DND-41 (cell line): ENCODE measurements around the gene ARHGEF38.

Source experiments
- ATAC-seq: fragments of 200-7000 bp; cut with Tn5 transposase; 3 replicates; pipeline ENCODE4 v1.9.1; 2021; ENCODE audit warnings: low read depth; ENCODE audit not compliant: insufficient read depth
- DNase-seq: peaks from one replicate; pipeline ENCODE4 v3.0.0-alpha.2; 2020
- H2AFZ ChIP-seq: 2 replicates; pipeline ENCODE4 v1.6.0; 2012; ENCODE audit warnings: low read depth, low read length
- H3K27ac ChIP-seq: 2 replicates; pipeline ENCODE4 v1.5.1; 2012; ENCODE audit warnings: low read length, inconsistent platforms
- H3K27me3 ChIP-seq: fragments of 200-600 bp; sonication (generic); 2 replicates; pipeline ENCODE4 v1.6.0; 2012; ENCODE audit warnings: low read length, mild to moderate bottlenecking, inconsistent platforms; ENCODE audit not compliant: insufficient read depth, poor library complexity
- H3K36me3 ChIP-seq: 2 replicates; pipeline ENCODE4 v1.5.1; 2012; ENCODE audit warnings: low read length, inconsistent platforms; ENCODE audit not compliant: insufficient read depth
- H3K4me1 ChIP-seq: 2 replicates; pipeline ENCODE4 v1.5.1; 2012; ENCODE audit warnings: mild to moderate bottlenecking, low read length; ENCODE audit not compliant: insufficient read depth
- H3K4me2 ChIP-seq: 2 replicates; pipeline ENCODE4 v1.6.0; 2012; ENCODE audit warnings: mild to moderate bottlenecking, moderate library complexity, low read length, inconsistent platforms; ENCODE audit not compliant: insufficient read depth
- H3K4me3 ChIP-seq, 2 experiments: fragments of 200-600 bp in 1 of 2; shearing (Covaris generic) in 1 of 2; 2 replicates each; pipeline ENCODE4 v1.5.1; 2012 to 2016; ENCODE audit warnings: inconsistent platforms in 2 of 2, low read length in 2 of 2, mild to moderate bottlenecking in 2 of 2, low read depth in 1 of 2, moderate library complexity in 1 of 2
- H3K79me2 ChIP-seq: 2 replicates; pipeline ENCODE4 v1.6.0; 2012; ENCODE audit warnings: low read length, inconsistent platforms; ENCODE audit not compliant: insufficient read depth
- H3K9ac ChIP-seq: 2 replicates; pipeline ENCODE4 v1.6.0; 2012; ENCODE audit warnings: low read depth, mild to moderate bottlenecking, inconsistent platforms, low read length, moderate library complexity
- H3K9me3 ChIP-seq: 2 replicates; pipeline ENCODE4 v1.5.1; 2012; ENCODE audit warnings: low read length, moderate library complexity, mild to moderate bottlenecking, inconsistent platforms; ENCODE audit not compliant: insufficient read depth, severe bottlenecking
- H4K20me1 ChIP-seq: 2 replicates; pipeline ENCODE4 v1.6.0; 2012; ENCODE audit warnings: low read length; ENCODE audit not compliant: insufficient read depth
- EZH2 ChIP-seq: IDR thresholded peaks from 3 replicates; pipeline ENCODE4 v1.6.1; 2012; ENCODE audit warnings: borderline replicate concordance, low read depth, mild to moderate bottlenecking, moderate library complexity, low read length, inconsistent platforms; ENCODE audit not compliant: severe bottlenecking
- TF ChIP-seq, protein P1 (sequence below): IDR thresholded peaks from 2 replicates; pipeline ENCODE4 v1.5.1; 2012; ENCODE audit warnings: borderline replicate concordance, low read length, moderate library complexity, mild to moderate bottlenecking; ENCODE audit not compliant: poor library complexity, severe bottlenecking; ENCODE audit errors: extremely low read depth

Gene ARHGEF38

DNA sequence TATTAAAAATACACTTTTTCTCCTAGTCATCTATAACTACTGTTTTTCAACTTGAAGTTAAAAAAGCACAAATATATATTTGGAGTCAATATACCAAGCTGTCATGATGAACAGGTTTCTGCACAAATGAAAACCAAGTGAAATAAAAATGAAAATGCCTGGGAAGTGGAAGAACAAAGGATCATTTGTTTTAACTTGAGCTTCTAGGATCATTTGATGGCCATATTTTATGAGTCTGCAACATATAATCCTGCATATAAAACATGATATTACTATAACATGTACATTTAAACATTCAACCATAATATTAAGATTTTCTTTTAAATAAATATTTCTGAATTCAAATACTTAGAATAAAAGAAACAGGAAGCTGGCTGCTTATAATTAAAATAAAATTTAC is 8.5 kb upstream of the ARHGEF38 start:
- no peak for ATAC-seq
- Histone ChIP-seq H3K27ac (no peak overlapping the region), H3K27me3 (no peaks in the 10 kb centered on the region), H3K36me3 (no peaks in the 10 kb centered on the region), H3K79me2 (no peaks in the 10 kb centered on the region), H3K4me2 (no peak overlapping the region), H3K9me3 (no peaks in the 10 kb centered on the region), H3K9ac (no peak overlapping the region), H4K20me1 (no peaks in the 10 kb centered on the region), H2AFZ (no peak overlapping the region), H3K4me3 (no peak overlapping the region), H3K4me1 (no peaks in the 10 kb centered on the region)
- DNase-seq = no peak
- no peak for TF ChIP-seq EZH2
- TF ChIP-seq, protein P1, sequence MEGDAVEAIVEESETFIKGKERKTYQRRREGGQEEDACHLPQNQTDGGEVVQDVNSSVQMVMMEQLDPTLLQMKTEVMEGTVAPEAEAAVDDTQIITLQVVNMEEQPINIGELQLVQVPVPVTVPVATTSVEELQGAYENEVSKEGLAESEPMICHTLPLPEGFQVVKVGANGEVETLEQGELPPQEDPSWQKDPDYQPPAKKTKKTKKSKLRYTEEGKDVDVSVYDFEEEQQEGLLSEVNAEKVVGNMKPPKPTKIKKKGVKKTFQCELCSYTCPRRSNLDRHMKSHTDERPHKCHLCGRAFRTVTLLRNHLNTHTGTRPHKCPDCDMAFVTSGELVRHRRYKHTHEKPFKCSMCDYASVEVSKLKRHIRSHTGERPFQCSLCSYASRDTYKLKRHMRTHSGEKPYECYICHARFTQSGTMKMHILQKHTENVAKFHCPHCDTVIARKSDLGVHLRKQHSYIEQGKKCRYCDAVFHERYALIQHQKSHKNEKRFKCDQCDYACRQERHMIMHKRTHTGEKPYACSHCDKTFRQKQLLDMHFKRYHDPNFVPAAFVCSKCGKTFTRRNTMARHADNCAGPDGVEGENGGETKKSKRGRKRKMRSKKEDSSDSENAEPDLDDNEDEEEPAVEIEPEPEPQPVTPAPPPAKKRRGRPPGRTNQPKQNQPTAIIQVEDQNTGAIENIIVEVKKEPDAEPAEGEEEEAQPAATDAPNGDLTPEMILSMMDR = no peak

DNA sequence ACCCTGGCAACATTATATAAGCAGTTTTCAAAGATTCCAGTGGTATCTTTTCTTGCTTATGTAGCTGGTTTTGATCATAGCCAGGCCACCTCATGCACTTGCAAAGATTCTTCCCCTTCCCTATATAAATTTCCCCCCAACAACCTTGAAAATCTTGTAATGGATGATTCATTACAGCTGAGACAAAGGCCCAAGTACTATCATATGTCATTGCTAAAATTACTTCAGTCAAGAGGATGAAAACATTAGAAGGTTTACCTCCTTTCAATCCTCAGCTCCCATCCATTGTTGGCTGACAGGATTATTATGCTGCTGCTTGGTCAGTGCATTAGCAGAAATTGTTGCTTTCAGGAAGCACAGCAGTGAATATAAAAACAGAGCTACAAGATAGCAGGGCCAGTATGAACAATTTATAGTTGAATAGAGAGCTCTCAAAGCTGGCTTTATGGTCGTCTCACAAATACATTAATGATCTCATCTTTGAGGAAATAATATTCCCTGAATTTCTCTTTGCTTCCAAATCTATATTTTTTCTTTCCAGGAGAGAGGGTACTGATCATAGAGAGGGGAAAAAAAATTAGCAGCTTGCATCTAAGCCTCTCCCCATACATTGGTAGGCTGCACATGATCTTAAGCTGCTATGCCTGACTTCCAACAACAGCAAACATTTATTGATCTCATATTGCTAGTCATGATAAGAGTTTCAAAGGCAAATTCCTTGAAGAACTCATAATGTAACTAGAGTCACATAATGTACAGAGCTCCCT is 7.7 kb upstream of the ARHGEF38 start:
- no peak for TF ChIP-seq EZH2
- TF ChIP-seq, protein P1 = no peak
- Histone ChIP-seq H3K4me3 (no peak overlapping the region), H3K4me1 (no peaks in the 10 kb centered on the region), H3K9me3 (no peaks in the 10 kb centered on the region), H3K79me2 (no peaks in the 10 kb centered on the region), H3K4me2 (no peak overlapping the region), H3K27me3 (no peaks in the 10 kb centered on the region), H3K9ac (no peak overlapping the region), H3K27ac (no peak overlapping the region), H2AFZ (no peak overlapping the region), H3K36me3 (no peaks in the 10 kb centered on the region), H4K20me1 (no peaks in the 10 kb centered on the region)
- no peak for ATAC-seq
- no peak for DNase-seq

DNA sequence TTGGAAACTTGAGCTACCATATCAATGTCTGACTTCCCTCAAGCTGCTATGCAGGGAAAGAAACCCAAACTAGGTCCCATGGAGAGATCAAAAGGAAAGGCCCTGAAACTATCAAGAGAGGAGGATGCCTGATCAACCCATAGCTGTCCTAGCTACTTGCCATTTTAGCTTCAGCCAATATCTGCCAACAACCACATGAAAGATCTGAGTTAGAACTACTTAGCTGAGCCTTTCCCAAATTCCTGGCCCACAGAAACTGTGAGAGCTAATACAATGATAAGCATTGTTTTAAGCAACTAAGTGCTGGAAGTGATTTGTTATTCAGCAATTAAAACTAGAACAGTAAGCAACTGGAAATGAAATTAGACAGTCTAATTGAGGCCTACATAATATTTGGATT is 6.3 kb upstream of the ARHGEF38 start:
- H3K27me3 ChIP-seq = no peaks in the 10 kb centered on the region
- no peak for ATAC-seq

More for the DNA sequence above, 6.3 kb upstream of the ARHGEF38 start:
- H3K4me2 ChIP-seq = no peak overlapping the region
- no peak overlapping the region for H2AFZ ChIP-seq
- no peaks in the 10 kb centered on the region for H3K4me1 ChIP-seq
- no peak overlapping the region for H3K4me3 ChIP-seq
- no peak for TF ChIP-seq EZH2
- TF ChIP-seq, protein P1 = no peak
- H3K9ac ChIP-seq = no peak overlapping the region
- no peaks in the 10 kb centered on the region for H3K9me3 ChIP-seq
- no peak for DNase-seq
- no peaks in the 10 kb centered on the region for H3K36me3 ChIP-seq
- H3K27ac ChIP-seq = no peak overlapping the region
- no peaks in the 10 kb centered on the region for H4K20me1 ChIP-seq
- H3K79me2 ChIP-seq = no peaks in the 10 kb centered on the region
